ENCODE measurements around the gene ENDOV. TPM values are rescaled to one million over a fixed set of nuclear protein-coding genes. Genes with fewer than 3 reads are reported as not detected.

Gene ENDOV
- total RNA-seq, 4 donors from 2014 or later, result 12.4 to 17.7 (median 15.4) TPM

GRCh38 chr17:80469667-80470066, 54.7 kb downstream of the ENDOV start:
- no peak for TF ChIP-seq POLR2A (IDR thresholded peaks at IDR 0.05)
- TF ChIP-seq, protein P1, sequence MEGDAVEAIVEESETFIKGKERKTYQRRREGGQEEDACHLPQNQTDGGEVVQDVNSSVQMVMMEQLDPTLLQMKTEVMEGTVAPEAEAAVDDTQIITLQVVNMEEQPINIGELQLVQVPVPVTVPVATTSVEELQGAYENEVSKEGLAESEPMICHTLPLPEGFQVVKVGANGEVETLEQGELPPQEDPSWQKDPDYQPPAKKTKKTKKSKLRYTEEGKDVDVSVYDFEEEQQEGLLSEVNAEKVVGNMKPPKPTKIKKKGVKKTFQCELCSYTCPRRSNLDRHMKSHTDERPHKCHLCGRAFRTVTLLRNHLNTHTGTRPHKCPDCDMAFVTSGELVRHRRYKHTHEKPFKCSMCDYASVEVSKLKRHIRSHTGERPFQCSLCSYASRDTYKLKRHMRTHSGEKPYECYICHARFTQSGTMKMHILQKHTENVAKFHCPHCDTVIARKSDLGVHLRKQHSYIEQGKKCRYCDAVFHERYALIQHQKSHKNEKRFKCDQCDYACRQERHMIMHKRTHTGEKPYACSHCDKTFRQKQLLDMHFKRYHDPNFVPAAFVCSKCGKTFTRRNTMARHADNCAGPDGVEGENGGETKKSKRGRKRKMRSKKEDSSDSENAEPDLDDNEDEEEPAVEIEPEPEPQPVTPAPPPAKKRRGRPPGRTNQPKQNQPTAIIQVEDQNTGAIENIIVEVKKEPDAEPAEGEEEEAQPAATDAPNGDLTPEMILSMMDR (IDR thresholded peaks at IDR 0.05), result no peak
- TF ChIP-seq POLR2AphosphoS5 (IDR thresholded peaks at IDR 0.05), result no peak
- no peak for TF ChIP-seq EP300 (IDR thresholded peaks at IDR 0.05)
- no peak overlapping the region for H3K4me3 ChIP-seq
- H3K36me3 ChIP-seq, result no peaks in the 10 kb centered on the region
- no peak overlapping the region for H3K27ac ChIP-seq
- H3K9me3 ChIP-seq, result no peaks in the 10 kb centered on the region
- ATAC-seq, result no peak
- H3K4me1 ChIP-seq, result peaks cover 0 to 9% (median 7%) of the 10 kb centered on the region in 3 donors
- WGBS, 2 donors (ENCODE audit: low coverage in 1 of 2), result 74% methylated on average over 3 of the region's 11 CpGs; no CpG with 5 or more reads in 1 of the 2 donors
- peaks cover 83% of the 10 kb centered on the region for H3K27me3 ChIP-seq

GRCh38 chr17:80470603-80471002, 55.6 kb downstream of the ENDOV start:
- H3K27me3 ChIP-seq, result peaks cover 92% of the 10 kb centered on the region
- no peaks in the 10 kb centered on the region for H3K9me3 ChIP-seq
- no peak for ATAC-seq
- H3K4me1 ChIP-seq, result peaks cover 0 to 18% (median 15%) of the 10 kb centered on the region in 3 donors
- no peak overlapping the region for H3K27ac ChIP-seq
- TF ChIP-seq POLR2AphosphoS5 (IDR thresholded peaks at IDR 0.05), result no peak
- TF ChIP-seq, protein P1 (IDR thresholded peaks at IDR 0.05), result no peak
- H3K36me3 ChIP-seq, result no peaks in the 10 kb centered on the region
- 73 to 78% methylated on average over 3 of the region's 21 CpGs for WGBS, 2 donors (ENCODE audit: low coverage in 1 of 2)
- no peak overlapping the region for H3K4me3 ChIP-seq

GRCh38 chr17:80471922-80472321, 57.0 kb downstream of the ENDOV start:
- Histone ChIP-seq H3K36me3 (no peaks in the 10 kb centered on the region), H3K4me3 (no peak overlapping the region), H3K27ac (no peak overlapping the region), H3K9me3 (no peaks in the 10 kb centered on the region), H3K27me3 (peaks cover 98% of the 10 kb centered on the region), H3K4me1 (peaks cover 0 to 31% (median 23%) of the 10 kb centered on the region in 3 donors)
- 86% methylated on average over 4 of the region's 8 CpGs; no CpG with 5 or more reads in 1 of the 2 donors for WGBS, 2 donors (ENCODE audit: low coverage in 1 of 2)
- no peak for ATAC-seq
- TF ChIP-seq, protein P1 (IDR thresholded peaks at IDR 0.05), result no peak
- TF ChIP-seq EP300 (IDR thresholded peaks at IDR 0.05) (no peak), POLR2AphosphoS5 (IDR thresholded peaks at IDR 0.05) (no peak), POLR2A (IDR thresholded peaks at IDR 0.05) (no peak)

DNA sequence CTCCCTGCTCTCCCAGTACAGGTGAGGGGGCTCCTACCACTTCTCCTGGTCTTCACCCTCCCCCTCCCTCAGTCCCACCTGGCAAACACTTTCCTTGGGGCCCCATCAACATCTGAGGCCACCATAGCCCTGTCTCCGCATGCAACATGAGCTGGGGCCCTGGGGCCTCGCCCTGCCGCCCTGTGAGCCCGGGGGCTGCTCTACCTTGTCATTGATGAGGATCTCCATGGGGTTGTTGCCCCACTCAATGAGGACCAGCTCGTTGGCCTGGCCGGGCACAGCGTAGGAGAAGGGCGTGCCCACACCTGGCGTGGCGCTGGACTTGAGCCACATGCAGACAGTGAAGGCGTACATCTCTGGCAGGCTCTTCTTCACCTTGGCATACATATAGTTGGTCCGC, 58.0 kb downstream of the ENDOV start:
- Histone ChIP-seq H3K9me3 (no peaks in the 10 kb centered on the region), H3K27ac (no peak overlapping the region), H3K4me3 (no peak overlapping the region), H3K36me3 (no peaks in the 10 kb centered on the region), H3K27me3 (peaks cover 100% of the 10 kb centered on the region), H3K4me1 (peaks cover 0 to 42% (median 34%) of the 10 kb centered on the region in 3 donors)
- ATAC-seq, result no peak
- TF ChIP-seq POLR2AphosphoS5 (IDR thresholded peaks at IDR 0.05) (no peak), POLR2A (IDR thresholded peaks at IDR 0.05) (no peak), EP300 (IDR thresholded peaks at IDR 0.05) (no peak)
- TF ChIP-seq, protein P1 (IDR thresholded peaks at IDR 0.05), result no peak
- no CpG with 5 or more reads among the region's 12 CpGs for WGBS, 2 donors (ENCODE audit: low coverage in 1 of 2)

GRCh38 chr17:80473701-80474100, 58.7 kb downstream of the ENDOV start:
- Histone ChIP-seq H3K4me3 (no peak overlapping the region), H3K9me3 (no peaks in the 10 kb centered on the region), H3K27ac (peak overlapping the region in 1 of 4 donors; percentile 59), H3K27me3 (peaks cover 100% of the 10 kb centered on the region), H3K4me1 (peaks cover 0 to 49% (median 41%) of the 10 kb centered on the region in 3 donors), H3K36me3 (no peaks in the 10 kb centered on the region)
- no CpG with 5 or more reads among the region's 7 CpGs for WGBS, 2 donors (ENCODE audit: low coverage in 1 of 2)
- no peak for TF ChIP-seq POLR2A (IDR thresholded peaks at IDR 0.05)
- no peak for TF ChIP-seq POLR2AphosphoS5 (IDR thresholded peaks at IDR 0.05)
- TF ChIP-seq EP300 (IDR thresholded peaks at IDR 0.05), result no peak
- TF ChIP-seq, protein P1 (IDR thresholded peaks at IDR 0.05), result no peak
- ATAC-seq, result no peak
